COLO829 (cell line): ENCODE data around the gene COL16A1.

Experiments
- DNase-seq: peaks from one replicate; pipeline ENCODE4 v3.0.0; 2012; ENCODE audit warnings: low spot score

Gene COL16A1

GRCh38 chr1:31647106-31647505 lies 56.7 kb downstream of the COL16A1 start:
- no peak for DNase-seq

- DNase-seq: no peak
Observed at GRCh38 chr1:31646259-31646960, 57.4 kb downstream of the COL16A1 start.

- no peak for DNase-seq
Observed at GRCh38 chr1:31645274-31645568, 58.6 kb downstream of the COL16A1 start.

- peak; percentile 99 for DNase-seq
Observed at GRCh38 chr1:31644560-31645273, 59.1 kb downstream of the COL16A1 start, which contains the start of gene PEF1. TSS of gene PEF1 (minus strand) at chr1:31644876. CDS start at chr1:31644864, 12 bp downstream.

- no peak for DNase-seq
Observed at GRCh38 chr1:31643976-31644559, 59.7 kb downstream of the COL16A1 start.

DNA sequence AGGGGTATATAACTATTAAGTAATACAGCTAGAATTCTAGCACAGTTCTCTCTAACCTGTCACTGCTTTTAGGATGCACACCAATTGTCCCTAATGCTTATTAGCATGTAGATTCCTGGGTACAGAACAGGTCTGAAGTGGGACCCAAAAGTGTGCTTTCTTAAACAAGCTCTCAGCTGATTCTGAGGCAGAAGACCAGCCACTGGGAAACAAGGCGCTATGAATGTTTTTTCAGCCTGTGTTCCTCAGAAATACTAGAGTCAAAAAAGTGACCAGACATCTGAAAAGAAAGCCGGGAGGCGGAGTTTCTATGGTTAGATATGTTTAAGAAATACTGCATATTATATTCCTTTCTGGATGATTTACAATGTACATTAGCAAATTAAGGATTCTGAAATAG lies 60.9 kb downstream of the COL16A1 start:
- no peak for DNase-seq

DNA sequence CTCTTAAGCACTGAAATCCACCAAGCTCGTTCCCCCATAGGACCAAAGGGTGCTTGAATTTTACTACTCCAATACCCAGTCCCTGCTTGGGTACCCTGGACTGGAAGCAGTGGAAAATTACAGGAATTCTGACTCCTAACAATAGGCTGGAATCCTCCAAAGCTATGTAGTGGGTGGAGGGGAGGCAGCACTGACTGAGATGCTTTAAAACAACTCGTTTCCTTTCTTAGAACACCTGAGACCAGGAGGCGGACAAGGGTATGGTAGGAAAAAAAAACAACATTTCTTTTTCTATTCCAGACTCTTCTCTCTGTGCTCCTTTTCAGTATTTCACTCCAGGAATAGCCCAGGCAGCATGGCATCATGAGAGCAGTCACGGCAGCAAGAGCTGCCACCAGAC lies 61.5 kb downstream of the COL16A1 start:
- no peak for DNase-seq

DNA sequence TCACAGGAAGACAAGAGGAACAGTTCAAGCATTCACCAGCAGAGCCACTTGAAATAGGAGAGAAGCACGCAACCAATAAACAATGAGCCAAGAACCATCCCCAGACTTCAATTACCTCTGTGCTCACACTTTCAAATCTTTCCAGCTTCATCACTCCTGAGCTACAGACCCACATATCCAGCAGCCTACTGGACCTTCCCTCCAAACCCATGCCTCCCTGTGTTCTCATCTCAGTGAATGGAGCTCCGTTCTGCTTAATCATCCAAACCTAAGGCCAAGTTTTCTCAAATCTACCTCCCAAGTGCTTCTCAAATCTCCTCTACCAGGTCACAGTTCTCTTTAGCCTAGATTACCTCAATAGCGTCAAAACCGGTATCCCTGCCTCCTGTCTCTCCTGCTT lies 62.9 kb downstream of the COL16A1 start:
- DNase-seq: no peak

DNA sequence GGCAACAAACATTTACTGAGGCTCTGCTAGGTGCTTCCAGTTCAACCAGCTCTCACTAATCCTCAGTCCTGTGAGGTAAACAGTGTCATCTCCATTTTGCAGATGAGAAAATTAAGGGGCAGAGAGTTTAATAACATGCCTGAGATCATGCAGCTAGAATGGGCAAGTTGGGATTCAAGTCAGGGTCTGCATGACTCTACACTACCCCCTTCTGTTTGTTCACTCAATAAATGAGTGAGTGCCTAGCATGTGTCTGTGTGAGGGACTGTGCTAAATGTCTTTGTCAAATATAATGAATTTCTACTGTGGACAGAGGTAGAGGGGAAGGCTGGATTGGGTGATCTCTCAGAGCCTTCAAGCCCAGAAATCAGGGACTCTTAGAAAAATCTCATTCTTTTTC lies 63.6 kb downstream of the COL16A1 start:
- no peak for DNase-seq

GRCh38 chr1:31639543-31639942 lies 64.3 kb downstream of the COL16A1 start:
- DNase-seq: no peak

DNA sequence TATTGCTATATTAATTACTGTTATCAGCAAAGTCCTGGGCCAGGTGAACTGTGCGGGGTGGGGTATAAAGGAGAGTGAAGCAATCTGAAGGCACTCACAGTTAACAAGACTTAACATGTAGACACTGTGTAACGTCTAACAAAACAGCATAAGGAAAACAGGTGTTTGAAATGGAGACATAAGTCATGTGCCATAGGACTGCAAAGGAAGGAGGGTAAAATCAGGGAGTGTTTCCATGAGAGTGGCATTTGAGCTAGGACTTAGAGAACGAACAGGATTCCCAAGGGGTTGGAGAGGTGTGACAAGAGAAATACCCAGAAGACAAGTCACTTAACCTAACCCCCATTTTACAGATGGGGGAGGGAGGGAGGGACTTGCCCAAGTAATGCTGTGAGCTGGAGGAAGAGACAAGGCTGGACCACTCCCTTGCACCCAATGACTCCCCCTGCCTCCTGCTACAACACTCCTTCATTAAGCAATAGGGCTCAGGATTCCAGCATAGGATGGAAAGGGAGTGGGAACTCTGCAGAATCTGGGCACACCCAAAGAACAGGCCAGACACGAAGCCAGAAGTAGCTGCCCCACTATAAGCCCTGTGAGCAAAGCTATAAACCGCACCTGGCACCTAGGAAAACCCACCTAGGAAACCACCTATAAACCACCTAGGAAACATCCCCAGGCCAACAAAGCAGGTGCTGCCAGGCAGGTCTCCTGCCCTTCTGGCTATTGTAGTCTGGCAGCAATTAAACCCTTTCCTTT lies 65.7 kb downstream of the COL16A1 start:
- no peak for DNase-seq

DNA sequence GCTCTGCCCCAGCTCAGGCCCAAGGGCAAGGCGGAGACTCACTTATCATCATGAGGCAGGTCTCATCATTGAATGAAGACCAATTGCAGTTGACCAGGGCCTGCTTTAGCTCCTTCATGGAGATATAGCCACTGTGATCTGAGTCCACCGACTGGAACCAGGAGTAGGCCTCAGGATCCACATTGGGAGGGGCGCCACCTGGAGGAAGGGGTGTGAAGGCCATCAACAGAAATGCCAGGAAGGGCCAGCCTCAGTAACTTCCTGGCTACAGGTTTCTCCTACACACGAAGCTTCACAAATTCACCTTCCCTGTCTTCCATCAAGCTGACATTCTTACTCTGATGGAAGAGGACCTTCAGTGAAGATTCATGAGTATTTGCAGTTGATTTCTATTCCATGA lies 70.7 kb downstream of the COL16A1 start:
- DNase-seq: no peak

- no peak for DNase-seq
Observed at GRCh38 chr1:31632649-31633048, 71.2 kb downstream of the COL16A1 start.

GRCh38 chr1:31628931-31629556 lies 74.8 kb downstream of the COL16A1 start:
- no peak for DNase-seq

DNA sequence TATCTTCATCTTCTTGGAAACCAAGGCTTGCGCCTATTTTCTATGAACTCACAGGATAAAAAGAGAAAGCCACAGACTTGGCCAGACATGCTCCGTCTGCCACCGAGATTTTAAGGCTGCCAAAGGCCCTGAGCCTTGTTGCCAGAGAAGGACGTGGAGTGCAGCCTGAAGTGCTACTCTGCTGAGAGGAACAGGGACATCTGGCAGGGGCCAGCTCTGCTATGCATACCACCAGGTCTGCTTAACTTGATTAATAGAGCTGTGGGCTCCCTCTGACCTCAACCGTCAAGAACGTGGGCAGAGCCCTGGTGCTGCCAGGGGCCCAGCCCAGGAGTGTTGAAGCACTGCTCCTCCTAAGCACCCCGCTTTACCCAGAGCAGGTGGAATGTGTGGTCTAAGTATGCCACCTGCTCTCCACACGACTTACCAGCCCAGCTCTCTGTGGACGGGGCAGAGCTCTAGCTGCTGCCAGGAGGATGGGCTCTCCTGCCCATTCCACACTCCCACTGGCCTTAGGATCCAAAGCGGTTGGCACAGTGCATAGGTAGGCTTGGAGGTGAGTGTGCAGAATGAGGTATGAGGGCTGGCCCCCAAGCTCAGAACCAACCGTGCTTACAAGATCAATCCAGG lies 75.8 kb downstream of the COL16A1 start:
- no peak for DNase-seq

DNA sequence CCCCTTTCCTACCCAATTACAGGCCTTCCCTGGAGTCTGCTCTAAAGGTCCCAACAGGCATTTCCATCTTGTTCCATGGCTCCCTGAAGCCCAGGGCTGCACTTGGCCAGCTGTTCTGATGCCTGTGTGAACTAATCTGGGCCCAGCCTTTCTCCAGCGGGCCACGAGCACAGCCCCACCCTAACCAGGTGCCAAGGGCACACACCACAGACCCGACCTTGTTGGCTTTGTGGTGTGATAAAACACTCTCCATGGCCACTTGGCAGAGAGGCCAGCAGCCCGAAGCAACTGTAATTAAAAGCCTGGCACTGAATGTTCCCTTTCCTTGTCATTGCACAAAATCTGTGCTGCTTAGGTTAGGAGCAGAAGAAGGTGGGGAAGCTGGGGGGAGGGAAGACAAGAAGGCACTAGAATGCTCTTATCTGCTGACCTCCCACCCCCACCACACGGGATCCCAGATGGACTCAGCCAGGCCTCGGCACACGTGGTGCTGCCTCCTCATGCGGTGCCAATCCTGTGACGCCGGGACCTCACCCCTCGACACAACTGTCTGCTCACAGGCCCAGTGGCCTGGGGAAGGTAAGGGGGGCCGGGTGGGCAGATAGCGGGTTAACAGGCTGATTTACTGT lies 76.4 kb downstream of the COL16A1 start:
- no peak for DNase-seq

DNA sequence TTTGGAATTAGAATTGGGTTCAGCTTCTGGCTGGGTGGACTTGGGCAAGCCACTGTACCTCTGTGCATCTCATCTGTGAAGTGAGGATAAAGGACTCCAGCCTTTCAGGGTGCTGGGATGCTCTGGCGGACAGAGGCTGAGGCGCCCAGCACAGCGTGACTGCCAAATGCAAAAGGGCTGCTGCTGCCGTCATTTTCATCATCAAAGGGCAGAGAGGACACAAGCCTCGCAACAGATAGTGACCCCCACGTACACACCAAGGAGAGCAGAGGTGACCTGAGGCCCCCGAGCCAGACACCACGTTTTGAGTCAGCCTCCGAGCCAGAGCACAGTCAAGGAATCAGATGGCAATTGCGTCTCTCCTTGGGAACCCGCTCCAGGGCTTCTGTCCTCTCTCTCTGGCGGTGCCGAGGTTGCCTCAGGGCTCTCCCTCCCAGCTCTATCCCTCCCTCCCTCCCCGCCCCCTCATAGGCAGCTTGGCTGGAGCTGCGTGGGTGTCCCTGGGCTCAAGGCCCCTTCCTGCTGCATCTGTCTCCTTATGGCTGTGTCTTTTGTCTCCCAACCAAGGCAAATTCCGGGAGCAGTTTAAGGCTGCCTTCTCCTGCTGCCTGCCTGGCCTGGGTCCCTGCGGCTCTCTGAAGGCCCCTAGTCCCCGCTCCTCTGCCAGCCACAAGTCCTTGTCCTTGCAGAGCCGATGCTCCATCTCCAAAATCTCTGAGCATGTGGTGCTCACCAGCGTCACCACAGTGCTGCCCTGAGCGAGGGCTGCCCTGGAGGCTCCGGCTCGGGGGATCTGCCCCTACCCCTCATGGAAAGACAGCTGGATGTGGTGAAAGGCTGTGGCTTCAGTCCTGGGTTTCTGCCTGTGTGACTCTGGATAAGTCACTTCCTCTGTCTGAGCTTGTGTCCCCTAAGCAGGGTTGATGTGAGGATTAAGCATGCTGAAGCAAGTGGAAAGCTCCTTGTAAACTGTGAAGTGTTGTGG lies 77.3 kb downstream of the COL16A1 start:
- DNase-seq: no peak

DNA sequence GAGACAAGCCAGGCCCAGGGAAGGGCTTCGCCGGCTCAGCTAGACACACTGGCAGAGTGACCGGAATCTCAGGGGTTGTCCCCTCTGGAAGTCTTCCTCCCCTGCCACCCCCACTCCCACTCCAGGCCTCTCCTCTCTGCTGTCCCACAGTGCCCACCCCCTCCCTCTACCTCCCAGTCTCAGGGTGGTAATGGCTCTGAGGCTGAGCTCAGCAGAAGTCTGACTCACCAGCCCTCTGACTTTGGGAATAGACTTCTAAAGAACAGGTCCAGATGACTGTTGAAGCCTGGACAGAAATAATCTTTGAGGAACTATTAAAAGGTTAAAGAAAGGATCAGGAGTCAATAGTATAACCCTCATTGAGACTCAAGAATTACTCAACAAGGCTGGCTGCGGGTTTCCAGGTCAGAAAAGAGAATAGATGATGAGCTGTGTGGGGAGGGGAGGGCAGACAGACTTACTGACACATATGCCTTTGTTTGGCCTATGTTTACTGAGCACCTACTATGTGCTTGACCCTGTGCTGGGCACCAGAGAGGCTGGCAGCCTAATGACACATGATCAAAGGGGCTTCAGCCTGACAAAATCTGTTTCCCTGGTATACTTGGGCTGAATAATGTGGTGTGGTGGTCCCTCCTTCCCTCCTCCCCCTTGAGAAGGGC lies 78.1 kb downstream of the COL16A1 start:
- DNase-seq: no peak

DNA sequence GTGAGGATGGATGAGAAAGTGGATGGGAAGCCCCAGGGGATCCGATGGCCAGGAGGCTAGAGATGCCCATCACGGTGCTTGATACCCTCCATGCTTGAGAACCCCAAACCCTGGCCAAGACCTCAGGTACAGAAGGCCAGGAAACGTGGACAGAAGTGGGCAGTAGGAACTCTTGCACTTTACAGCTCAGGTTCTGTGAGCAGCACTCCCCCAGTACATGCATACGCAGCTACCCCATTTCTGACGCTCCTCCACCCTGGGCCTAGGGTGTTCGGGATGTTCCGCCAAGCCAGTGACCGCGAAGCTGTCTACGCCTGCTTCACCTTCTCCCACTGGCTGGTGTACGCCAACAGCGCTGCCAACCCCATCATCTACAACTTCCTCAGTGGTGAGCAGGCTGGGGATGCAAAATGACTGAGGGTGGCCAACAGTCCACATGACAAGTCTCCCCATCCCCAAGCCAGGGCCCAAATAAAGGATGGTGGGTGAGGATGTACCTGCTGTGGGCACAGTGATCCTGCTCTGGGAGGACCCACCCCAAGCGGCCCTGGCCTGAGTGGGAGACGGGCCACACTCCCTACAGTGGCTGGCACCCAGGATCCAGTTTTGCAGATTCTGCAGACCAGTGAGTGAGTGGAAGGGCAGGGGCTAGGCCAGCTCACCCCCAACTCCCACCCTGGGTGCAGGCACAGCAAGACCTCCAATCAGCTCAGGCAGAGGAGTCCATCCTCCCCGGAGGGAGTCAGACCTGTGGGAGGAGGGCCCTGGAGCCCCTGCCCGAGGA lies 78.9 kb downstream of the COL16A1 start:
- DNase-seq: no peak
